CD4-positive, alpha-beta T cell (primary cell): ENCODE results near the gene ABCC8. TPM values are rescaled to one million over a fixed set of nuclear protein-coding genes. Genes with fewer than 3 reads are reported as not detected.

ENCODE experiments used
- ATAC-seq: fragments of 200-7000 bp; cut with Tn5 transposase; one replicate; pipeline ENCODE4 v1.10.0; 2022; ENCODE audit warnings: mild to moderate bottlenecking; ENCODE audit not compliant: poor library complexity
- CTCF ChIA-PET: fragments of 350-600 bp; sonication (Branson Sonifier 250); formaldehyde crosslinking; loops from one replicate; lab custom pipeline; 2021; ENCODE audit warnings: antibody characterized with exemption, inconsistent platforms; lab: Charles Lee
- POLR2A ChIA-PET: fragments of 350-600 bp; sonication (Branson Sonifier 250); formaldehyde crosslinking; loops from one replicate; lab custom pipeline; 2021; ENCODE audit warnings: antibody characterized with exemption, inconsistent platforms; lab: Charles Lee
- DNase-seq, 14 experiments: peaks; one replicate each; pipeline ENCODE4 v3.0.0-alpha.2; 2013 to 2020; ENCODE audit warnings: mixed read lengths in 2 of 14
- H3K27ac ChIP-seq, 2 donors: one replicate each; pipeline versions ENCODE4 v1.5.1 to v1.7.0; 2013; ENCODE audit warnings: low read length in 2 of 2, low read depth in 1 of 2, mild to moderate bottlenecking in 1 of 2
- H3K27me3 ChIP-seq, 2 experiments: 1 replicate in 1 of 2; 2 replicates in 1 of 2; pipeline versions ENCODE4 v1.6.1 to v1.7.0; 2013; ENCODE audit warnings: low read length in 2 of 2, control low read depth in 1 of 2, mild to moderate bottlenecking in 1 of 2, moderate library complexity in 1 of 2; ENCODE audit not compliant: insufficient read depth in 2 of 2, control insufficient read depth in 1 of 2
- H3K36me3 ChIP-seq: one replicate; pipeline ENCODE4 v1.6.1; 2013; ENCODE audit warnings: low read length, control low read depth; ENCODE audit not compliant: insufficient read depth
- H3K4me1 ChIP-seq: one replicate; pipeline ENCODE4 v1.6.1; 2013; ENCODE audit warnings: low read length, control low read depth; ENCODE audit not compliant: insufficient read depth
- H3K4me3 ChIP-seq: one replicate; pipeline ENCODE4 v1.5.1; 2013; ENCODE audit warnings: mild to moderate bottlenecking, low read length, moderate library complexity
- H3K9me3 ChIP-seq, 2 experiments: 1 replicate in 1 of 2; 2 replicates in 1 of 2; pipeline versions ENCODE4 v1.6.1 to v1.7.0; 2013; ENCODE audit warnings: low read length in 2 of 2, mild to moderate bottlenecking in 2 of 2, control low read depth in 1 of 2, moderate library complexity in 1 of 2; ENCODE audit not compliant: control insufficient read depth in 1 of 2, insufficient read depth in 1 of 2
- H3K27ac Mint-ChIP-seq: one replicate; pipeline ENCODE4 v1.8.0; 2020; ENCODE audit warnings: mixed read lengths
- H3K27me3 Mint-ChIP-seq: one replicate; pipeline ENCODE4 v1.8.0; 2021; ENCODE audit warnings: mixed read lengths
- H3K36me3 Mint-ChIP-seq: one replicate; pipeline ENCODE4 v1.8.0; 2021; ENCODE audit warnings: low read depth, mixed read lengths
- H3K4me1 Mint-ChIP-seq: one replicate; pipeline ENCODE4 v1.8.0; 2021; ENCODE audit warnings: low read depth, mixed read lengths
- H3K4me3 Mint-ChIP-seq: one replicate; pipeline ENCODE4 v1.8.0; 2020; ENCODE audit warnings: mild to moderate bottlenecking, mixed read lengths
- H3K9me3 Mint-ChIP-seq: one replicate; pipeline ENCODE4 v1.8.0; 2020; ENCODE audit warnings: mixed read lengths
- CTCF ChIP-seq: fragments of 200-600 bp; IDR thresholded peaks from one replicate; pipeline ENCODE4 v1.8.0; 2022; ENCODE audit warnings: antibody characterized with exemption, mild to moderate bottlenecking
- intact Hi-C, 2 experiments: fragments of 100-400 bp; cut with DNase I in 1 of 2; cut with micrococcal nuclease in 1 of 2; formaldehyde crosslinking; loops; one replicate each; pipeline versions ENCODE4 v1.15.1 to v1.9.0; 2023 to 2025; cut with DNase I, micrococcal nuclease
- total RNA-seq, 174 experiments: library from RNA in 2 of 174; stranded (reverse) in 2 of 174; gene quantifications; one replicate each; pipeline ENCODE4 v1.2.3 and lab custom pipeline; 2021 to 2026

ABCC8 gene
- total RNA-seq, 2 experiments from 2014 or later = not detected

GRCh38 chr11:17412488-17413180 is 64.0 kb downstream of the ABCC8 start:
- ATAC-seq (no peak), DNase-seq (no peak)
- peaks cover 5% of the 10 kb centered on the region for H3K4me1 ChIP-seq
- POLR2A ChIA-PET = no interaction called here
- TF ChIP-seq CTCF = no peak
- Mint-ChIP-seq H3K4me1 (no peaks in the 10 kb centered on the region), H3K36me3 (no peaks in the 10 kb centered on the region), H3K9me3 (no peaks in the 10 kb centered on the region), H3K4me3 (no peak overlapping the region), H3K27ac (no peak overlapping the region), H3K27me3 (peaks cover 36% of the 10 kb centered on the region)
- CTCF ChIA-PET = no interaction called here
- H3K9me3 ChIP-seq = no peaks in the 10 kb centered on the region
- H3K4me3 ChIP-seq = no peak overlapping the region
- H3K27ac ChIP-seq = no peak overlapping the region
- H3K36me3 ChIP-seq = no peaks in the 10 kb centered on the region
- peaks cover 0 to 7% of the 10 kb centered on the region in 2 experiments for H3K27me3 ChIP-seq
- intact Hi-C loops = no loop called here

DNA sequence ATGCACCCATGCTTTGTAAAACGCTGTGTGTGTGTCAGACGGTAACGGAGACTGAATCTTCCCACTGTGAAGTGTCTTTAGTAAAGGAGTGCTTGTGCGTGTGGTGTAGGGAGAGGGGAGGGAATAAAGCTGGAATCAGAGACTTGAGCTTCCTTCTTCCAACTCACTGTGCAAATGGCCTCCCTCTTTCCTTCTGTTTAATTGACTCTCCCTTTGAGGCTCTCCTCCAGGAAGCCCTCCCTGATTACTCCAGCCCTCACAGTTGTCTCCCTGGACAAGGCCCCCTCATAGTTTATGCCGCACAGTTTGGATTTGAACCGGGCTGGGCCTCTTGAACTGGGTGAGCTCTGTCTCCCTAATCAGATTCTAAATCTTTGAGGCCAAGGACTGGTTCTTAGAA is 65.2 kb downstream of the ABCC8 start:
- peaks cover 0 to 7% of the 10 kb centered on the region in 2 experiments for H3K27me3 ChIP-seq
- DNase-seq (no peak), ATAC-seq (no peak)
- no peaks in the 10 kb centered on the region for H3K36me3 Mint-ChIP-seq
- H3K9me3 ChIP-seq = no peaks in the 10 kb centered on the region
- peaks cover 5% of the 10 kb centered on the region for H3K4me1 ChIP-seq
- no peaks in the 10 kb centered on the region for H3K36me3 ChIP-seq
- no peaks in the 10 kb centered on the region for H3K9me3 Mint-ChIP-seq
- H3K4me1 Mint-ChIP-seq = no peaks in the 10 kb centered on the region
- H3K27ac Mint-ChIP-seq = no peak overlapping the region
- H3K4me3 ChIP-seq = no peak overlapping the region
- TF ChIP-seq CTCF = no peak
- intact Hi-C loops = no loop called here
- ChIA-PET CTCF (no interaction called here), POLR2A (no interaction called here)
- no peak overlapping the region for H3K27ac ChIP-seq
- no peak overlapping the region for H3K4me3 Mint-ChIP-seq
- peaks cover 27% of the 10 kb centered on the region for H3K27me3 Mint-ChIP-seq

DNA sequence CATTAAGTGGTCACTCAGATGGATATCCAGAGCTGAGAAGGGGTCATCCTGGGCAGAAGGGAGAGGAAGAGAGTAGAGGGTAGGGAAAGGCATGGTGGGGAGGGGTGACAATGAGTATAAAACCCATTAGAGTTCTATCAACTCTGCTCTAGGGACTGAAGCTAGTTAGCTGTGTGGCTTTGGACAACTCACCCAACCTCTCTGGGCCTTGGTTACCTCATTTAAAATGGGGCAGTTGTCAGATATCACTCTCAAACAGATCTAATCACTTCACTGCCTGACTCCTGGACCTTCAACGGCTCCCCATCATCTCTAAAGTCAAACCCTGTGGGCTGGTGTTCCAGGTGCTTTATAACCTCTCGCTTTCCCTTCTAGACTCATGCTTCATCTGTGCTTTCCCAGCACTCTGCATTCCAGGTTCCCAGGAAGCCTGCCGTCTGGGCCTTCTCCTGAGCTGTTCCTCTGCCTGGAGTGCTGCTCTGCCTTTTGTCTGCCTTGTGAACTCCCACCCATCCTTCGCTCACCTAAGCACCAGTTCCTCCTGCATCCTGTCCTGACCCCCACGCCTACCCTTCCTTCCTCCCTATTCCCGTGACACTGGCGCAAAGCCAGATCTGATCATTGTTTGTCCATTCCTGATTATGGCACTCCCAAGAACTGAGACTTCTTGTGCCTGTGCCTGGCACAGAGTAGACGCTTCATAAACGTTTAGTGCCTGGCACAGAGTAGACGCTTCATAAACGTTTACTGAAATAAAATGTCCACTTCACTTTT is 65.9 kb downstream of the ABCC8 start:
- no peak overlapping the region for H3K27ac Mint-ChIP-seq
- no peak for DNase-seq
- no peak overlapping the region for H3K4me3 ChIP-seq
- ChIA-PET POLR2A (no interaction called here), CTCF (no interaction called here)
- H3K36me3 ChIP-seq = no peaks in the 10 kb centered on the region
- no peaks in the 10 kb centered on the region for H3K36me3 Mint-ChIP-seq
- intact Hi-C loops = no loop called here
- H3K27me3 ChIP-seq = peaks cover 0 to 6% of the 10 kb centered on the region in 2 experiments
- peaks cover 22% of the 10 kb centered on the region for H3K27me3 Mint-ChIP-seq
- no peaks in the 10 kb centered on the region for H3K4me1 Mint-ChIP-seq
- no peak overlapping the region for H3K4me3 Mint-ChIP-seq
- TF ChIP-seq CTCF = no peak
- no peaks in the 10 kb centered on the region for H3K9me3 Mint-ChIP-seq
- H3K9me3 ChIP-seq = no peaks in the 10 kb centered on the region
- H3K4me1 ChIP-seq = peaks cover 5% of the 10 kb centered on the region
- H3K27ac ChIP-seq = no peak overlapping the region
- no peak for ATAC-seq
